GM08714 (cell line): Measurements from ENCODE around the gene SCUBE1.

ENCODE experiments used
- H3K4me3 ChIP-seq: fragments of 200-500 bp; sonication (Bioruptor generic); 2 replicates; pipeline ENCODE4 v1.5.1; 2014; ENCODE audit warnings: mild to moderate bottlenecking, low read length, inconsistent platforms
- ZNF274 ChIP-seq: IDR thresholded peaks from 2 replicates; pipeline ENCODE4 v1.6.1; 2012; ENCODE audit warnings: mild to moderate bottlenecking, low read depth, low read length

SCUBE1 gene

DNA sequence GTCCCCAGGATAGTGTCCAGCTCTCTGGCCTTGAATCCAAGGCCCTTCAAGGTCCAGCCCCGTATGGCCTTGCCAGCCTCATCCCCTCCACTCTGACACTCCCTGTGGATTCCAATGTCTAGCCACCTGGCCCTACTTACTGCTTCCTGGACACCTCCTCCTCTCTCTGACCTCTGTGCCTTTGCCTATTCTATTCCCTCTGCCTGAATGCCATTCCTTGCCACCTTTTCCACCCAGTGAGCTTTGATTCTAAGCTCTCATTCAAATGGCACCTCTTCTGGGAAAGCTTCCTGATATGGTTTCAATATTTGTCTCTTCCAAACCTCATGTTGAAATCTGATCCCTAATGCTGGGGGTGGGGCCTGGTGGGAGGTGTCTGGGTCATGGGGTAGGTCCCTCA is 124.4 kb downstream of the SCUBE1 start:
- no peak overlapping the region for H3K4me3 ChIP-seq
- no peak for TF ChIP-seq ZNF274

DNA sequence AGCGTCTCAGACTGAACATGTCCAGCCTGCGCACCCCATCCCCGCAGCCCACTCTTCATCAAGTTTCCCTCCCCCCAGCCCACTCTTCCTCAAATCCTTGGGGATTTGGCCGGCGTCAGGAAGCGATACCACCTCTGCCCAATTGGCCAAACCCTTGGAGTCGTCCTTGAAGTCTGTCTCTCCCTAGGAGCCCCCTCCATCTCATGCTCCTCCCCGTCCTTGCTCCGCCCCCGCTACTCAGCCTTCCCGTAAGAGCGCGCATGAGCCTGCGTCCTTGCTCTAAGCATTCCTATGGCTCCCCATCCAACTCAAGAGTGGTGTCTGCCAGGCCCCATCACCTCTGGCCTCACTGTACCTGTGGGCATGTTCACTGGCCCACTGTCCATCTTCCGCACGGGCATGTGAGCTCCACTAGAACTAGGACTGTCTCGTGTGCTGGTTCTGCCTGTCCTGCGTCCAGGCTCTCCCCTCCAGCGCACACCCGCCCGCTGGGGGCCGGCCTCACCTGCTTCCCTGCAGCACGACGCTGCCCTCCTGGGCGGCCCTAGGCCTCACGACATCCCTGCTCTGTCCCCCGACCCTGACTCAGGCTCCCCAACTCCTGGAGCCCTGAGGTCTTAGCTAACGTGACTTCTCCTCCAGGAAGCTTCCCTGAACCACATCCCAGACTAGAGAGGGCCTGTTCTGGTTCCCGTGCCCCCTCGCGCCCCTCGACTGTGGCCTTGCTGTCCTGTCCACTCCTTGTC is 125.7 kb downstream of the SCUBE1 start:
- no peak for TF ChIP-seq ZNF274
- no peak overlapping the region for H3K4me3 ChIP-seq

DNA sequence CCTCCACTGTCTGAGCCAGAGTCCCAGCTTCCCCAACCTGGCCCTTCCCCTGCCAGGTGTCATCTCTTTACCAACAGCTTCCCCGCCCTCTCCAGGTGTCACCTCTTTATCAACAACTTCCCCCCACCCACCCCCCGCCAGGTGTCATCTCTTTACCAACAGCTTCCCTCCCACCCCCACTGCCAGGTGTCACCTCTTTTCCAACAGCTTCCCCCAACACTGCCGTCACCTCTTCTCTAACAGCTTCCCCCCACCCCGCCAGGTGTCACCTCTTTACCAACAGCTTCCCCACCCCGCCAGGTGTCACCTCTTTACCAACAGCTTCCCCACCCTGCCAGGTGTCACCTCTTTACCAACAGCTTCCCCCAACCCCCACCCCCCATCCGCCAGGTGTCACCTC is 126.4 kb downstream of the SCUBE1 start:
- H3K4me3 ChIP-seq = no peak overlapping the region
- no peak for TF ChIP-seq ZNF274

DNA sequence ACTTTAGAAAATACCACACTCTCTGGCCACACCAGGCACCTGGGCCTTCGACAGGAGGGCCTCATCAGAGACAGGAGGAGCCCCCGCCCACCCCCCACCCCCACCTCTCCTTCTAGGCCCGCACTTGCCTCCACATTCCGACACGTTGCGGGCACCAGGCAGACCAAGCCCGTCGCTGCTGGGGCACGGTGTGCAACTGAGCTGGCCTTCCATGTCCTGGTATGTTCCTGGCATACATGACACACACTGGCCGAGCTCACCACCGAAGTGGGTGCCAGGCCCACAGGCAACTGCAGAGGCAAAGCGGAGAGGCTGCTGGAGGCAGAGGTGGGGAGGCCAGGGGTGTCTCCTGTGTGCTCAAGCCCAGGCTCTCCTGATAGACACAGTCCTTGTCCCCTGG is 129.2 kb downstream of the SCUBE1 start:
- H3K4me3 ChIP-seq = no peak overlapping the region
- no peak for TF ChIP-seq ZNF274

DNA sequence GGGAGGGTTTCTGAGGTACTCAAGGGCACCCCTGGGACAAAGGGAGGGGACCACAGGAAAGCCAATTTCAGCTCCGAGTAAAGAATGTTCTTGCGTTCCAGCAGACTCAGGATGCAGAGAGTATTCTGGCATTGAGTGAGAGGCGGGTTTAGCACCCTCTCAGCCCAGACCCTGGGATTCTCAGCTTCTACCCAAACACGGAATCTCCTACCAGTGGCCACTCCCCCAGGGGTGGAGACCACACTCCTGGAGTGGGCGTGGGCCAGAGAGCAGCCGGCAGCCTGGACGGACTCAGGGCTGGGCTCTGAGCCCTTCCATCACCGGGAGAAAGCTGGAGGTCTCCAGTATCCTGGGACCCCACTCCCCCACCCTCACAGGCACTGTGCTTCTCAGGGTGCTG is 130.1 kb downstream of the SCUBE1 start:
- no peak overlapping the region for H3K4me3 ChIP-seq
- TF ChIP-seq ZNF274 = no peak

DNA sequence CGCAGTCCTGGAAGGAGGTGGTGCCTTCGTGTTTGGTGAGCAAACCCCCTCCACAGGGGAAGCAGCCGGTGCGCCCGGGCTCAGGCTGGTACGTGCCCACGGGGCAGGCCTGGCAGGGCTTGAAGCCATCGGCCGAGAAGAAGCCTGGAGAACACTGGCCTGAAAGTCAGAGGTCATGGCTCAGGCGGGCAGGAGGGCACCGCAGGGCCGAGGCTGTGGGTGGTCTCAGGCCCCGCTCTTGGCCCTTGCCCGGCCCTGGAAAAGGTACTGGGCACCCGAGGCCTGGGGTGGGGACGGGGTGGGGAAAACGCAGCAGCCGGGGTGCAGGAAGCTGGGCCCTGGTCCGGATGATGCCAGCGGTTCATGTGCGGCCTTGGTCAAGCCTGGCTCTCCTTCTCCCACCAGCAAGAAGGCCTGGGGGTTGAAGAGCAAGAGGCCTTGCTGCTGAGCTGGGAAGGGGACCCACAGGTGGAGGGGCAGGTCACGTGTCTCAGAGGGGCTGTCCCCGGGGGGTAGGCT is 130.7 kb downstream of the SCUBE1 start:
- TF ChIP-seq ZNF274 = no peak
- no peak overlapping the region for H3K4me3 ChIP-seq

DNA sequence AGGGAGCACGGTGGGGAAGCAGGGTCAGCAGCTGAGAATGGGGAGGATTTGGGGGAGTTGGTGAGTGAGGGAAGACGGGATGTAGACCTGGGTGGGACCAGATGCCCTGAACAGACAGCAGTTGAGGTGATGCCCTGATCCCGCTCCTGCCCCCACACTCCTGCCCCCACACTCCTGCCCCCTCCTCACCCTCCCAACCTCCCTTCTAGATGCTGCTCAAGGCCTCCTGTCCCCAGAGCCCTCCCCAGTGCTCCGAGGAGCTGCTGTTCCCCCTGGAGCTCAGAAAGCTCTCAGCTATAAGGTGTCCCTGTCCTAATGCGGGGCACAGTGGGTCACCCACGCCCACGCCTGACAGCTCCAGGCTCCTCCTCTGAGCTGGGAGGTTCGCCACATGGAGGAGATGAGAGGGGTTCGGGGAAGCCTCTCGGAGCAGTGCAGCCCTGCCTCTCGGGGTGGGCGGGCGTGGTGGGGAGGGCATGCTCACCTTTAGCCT is 131.2 kb downstream of the SCUBE1 start:
- no peak for TF ChIP-seq ZNF274
- no peak overlapping the region for H3K4me3 ChIP-seq

DNA sequence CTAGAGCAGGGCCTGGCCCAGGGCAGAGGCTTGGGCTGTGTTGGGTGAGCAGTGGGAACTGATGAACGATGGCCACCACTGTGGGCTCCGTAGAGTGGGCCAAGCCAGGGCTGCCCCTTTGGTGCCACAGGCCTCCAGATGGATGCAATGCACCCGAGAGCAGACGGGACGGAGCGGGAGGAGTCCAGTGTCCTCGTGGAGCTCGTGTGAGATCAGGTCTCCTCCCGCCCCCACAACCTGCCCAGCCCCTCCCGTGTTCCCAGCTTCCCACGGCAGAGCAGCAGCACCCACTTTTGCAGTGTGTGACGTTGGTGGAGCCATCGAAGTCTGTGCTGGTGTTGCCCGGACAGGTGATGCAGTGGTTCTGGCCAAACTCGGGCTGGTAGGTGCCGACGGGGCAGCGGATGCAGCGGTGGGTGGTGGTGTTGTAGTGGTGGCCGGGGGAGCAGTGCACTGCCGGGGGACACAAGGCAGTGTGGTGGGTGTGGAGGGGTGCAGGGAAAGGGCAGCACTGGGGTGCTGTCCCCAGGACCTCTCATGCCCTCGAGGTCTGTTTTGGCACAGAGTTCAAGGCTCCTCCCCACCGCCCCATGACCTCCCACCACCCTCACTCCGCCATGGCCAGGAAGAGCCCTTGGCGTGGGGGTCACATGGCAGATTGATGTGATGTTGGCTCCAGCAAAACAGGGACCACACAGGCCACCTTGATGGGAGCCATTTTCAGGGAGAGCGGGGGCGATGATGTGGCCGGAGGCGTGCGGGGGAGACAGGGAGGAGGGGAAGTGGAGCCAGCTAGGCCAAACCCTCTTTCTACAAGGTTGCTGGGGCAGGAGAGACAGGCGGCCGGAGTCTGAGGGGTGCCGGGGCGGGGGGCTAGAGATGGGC is 132.3 kb downstream of the SCUBE1 start:
- H3K4me3 ChIP-seq = no peak overlapping the region
- TF ChIP-seq ZNF274 = no peak

DNA sequence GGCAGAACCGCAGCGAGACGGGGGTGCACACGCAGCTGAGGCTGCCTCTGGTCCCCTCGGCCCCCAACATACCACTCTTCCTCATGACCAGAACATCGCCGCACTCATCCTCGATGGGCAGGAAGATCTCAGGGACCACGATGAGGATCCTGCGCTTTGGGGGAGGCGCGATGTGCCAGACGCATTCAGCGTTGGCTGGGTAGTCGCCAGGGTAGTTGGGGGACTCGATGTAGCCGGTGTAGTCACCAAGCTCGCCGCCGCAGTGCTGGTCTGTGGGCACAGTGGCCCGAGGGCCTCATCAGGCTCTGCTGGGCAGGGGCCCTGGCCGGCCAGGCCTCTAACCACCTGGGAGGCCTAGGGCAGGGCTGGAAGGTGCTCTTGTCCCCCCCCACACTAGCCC is 133.2 kb downstream of the SCUBE1 start:
- TF ChIP-seq ZNF274 = no peak
- H3K4me3 ChIP-seq = no peak overlapping the region

DNA sequence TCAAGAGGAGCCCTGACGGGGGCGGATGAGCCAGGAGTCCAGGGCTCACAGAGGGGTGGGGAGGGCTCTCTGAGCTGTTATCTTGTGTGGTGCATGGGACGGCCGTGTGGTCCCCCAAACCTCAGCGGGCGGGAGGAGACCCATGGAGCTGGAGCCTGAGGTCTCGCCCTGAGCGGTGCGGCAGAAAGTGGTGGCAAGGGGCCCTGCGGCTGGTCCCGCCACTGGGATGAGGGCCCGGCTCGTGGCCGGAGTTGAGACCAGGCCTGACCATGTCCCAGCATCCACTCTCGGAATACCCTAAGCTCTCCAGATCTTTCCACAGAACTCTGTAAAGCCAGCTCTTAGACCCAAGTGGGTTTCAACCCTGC is 133.7 kb downstream of the SCUBE1 start:
- no peak overlapping the region for H3K4me3 ChIP-seq
- no peak for TF ChIP-seq ZNF274

DNA sequence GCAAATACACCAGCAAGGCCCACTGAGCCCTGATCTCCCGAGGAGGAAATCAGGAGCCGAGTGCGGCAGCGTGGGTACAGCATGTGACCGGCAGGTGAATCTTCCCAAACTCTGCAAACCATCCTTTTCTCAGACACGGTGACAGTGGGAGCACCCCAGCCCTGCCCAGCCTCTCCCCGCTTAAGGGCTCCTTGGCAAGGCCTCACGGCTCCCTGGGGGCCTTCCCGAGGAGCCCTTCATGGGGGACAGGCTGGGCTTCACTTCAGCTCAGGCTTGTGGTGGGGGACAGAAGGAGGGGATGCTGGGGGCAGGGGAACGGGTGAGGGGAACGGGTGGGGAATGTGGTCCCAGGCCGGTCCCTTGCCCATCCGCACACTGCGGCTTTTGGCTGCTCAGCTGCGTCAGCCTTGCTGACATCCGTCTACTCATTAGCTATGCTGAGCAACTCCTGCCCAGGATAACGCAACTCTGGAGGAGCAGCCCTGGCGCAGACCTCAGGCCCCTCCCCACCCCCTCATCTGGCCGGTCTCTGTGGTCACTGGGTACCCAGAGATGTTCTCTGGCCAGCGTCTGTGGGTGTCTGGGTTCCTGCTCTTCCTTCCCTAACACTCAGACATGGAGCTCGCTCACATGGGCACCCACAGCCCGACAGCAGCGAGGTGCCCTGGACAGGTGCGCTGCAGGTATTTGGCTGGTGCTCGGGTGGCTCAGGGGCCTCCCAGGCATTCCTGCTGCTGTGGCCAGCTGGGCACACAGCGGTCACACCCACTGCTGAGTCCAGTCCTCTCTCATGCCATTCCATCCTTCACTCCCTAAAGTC is 134.3 kb downstream of the SCUBE1 start:
- TF ChIP-seq ZNF274 = no peak
- no peak overlapping the region for H3K4me3 ChIP-seq

DNA sequence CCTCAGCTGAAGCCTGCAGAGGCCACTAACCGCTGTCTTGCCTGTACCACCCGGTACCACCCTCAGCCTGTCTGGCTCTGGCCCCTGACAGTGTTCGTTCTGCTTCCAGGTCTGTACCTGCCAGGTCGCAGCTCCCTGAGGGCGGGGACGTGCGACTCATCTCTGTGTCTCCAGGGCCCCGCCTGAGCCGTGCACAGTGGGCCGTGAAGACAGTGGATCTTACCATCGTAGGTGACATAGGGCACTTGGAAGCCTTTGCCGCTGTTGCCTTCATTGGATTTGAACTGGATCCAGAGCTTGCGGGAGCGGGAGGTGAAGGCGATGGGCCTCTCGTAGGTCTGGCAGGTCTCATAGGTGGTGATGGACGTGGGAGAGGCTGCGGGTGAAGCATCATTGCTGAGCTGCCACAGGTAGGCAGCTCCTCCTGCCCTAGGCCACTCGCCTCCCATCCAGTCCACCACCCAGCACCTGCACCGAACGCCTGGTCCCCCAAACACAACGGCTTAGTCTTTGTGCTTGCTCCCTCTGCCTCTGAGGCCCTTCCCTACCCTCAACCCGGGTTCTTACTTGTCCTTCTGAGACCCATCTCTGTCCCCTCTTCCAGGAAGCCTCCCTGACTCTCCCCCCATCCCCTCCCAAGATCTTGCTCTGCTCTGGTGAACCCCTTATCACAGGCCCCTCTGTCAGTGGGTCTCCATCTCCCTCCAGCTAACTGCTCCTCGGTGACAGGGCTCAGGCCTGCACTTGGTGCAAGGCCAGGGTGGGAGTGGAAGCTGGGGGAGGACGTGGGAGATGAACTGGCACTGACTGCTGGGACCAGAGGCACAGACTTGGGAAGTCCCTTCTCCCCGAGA is 135.1 kb downstream of the SCUBE1 start:
- TF ChIP-seq ZNF274 = no peak
- H3K4me3 ChIP-seq = no peak overlapping the region

DNA sequence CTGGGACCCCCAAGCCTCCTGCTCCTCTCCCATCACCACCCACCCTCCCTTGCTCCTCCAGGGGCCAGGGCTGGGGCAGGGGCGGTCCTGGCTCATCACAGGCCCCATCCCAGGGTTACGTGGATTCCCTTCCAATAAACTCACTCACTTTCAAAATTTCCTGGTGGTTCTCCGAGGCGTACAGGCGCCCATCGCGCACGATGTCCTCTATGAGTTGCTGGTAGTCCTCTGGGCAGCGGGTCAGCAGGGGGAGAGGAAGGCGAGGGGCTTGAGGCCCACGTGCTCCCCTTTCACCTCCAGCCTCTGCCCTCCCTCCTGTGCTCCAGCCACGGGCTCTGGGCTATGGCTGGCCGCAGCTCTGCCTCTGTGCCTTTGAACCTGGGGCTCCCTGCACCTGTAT is 135.8 kb downstream of the SCUBE1 start:
- no peak overlapping the region for H3K4me3 ChIP-seq
- no peak for TF ChIP-seq ZNF274
